ENCODE data around the gene ARMC2. TPM values are rescaled to one million over a fixed set of nuclear protein-coding genes. Genes with fewer than 3 reads are reported as not detected.

ARMC2 gene
- total RNA-seq, 2 donors from 2014 or later: 1.9 to 2.5 TPM

DNA sequence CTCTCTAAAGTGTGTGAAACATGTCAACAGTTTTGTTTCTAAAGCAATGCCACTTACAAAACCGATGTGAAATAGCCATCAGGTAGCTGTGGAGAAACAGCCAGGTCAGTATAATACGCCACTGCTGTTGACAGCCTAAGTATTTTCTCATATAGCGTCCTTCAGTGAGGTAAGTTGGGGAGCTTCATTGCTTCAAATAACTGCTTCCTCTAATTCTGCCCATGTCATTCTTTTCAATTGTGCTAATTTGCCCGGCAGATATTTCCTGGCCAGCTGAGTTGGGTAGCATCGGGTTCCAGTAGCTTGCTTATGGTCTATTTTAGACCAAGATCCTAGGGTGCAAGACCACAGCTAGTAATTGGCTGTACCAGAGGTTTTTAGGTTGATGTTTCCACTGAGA lies 2.1 kb upstream of the ARMC2 start:
- intact Hi-C loops (cut with DNase I): no loop called here
- H3K36me3 ChIP-seq: no peaks in the 10 kb centered on the region
- H3K4me1 ChIP-seq: no peaks in the 10 kb centered on the region
- H3K9me3 ChIP-seq: no peaks in the 10 kb centered on the region
- TF ChIP-seq, protein P1, sequence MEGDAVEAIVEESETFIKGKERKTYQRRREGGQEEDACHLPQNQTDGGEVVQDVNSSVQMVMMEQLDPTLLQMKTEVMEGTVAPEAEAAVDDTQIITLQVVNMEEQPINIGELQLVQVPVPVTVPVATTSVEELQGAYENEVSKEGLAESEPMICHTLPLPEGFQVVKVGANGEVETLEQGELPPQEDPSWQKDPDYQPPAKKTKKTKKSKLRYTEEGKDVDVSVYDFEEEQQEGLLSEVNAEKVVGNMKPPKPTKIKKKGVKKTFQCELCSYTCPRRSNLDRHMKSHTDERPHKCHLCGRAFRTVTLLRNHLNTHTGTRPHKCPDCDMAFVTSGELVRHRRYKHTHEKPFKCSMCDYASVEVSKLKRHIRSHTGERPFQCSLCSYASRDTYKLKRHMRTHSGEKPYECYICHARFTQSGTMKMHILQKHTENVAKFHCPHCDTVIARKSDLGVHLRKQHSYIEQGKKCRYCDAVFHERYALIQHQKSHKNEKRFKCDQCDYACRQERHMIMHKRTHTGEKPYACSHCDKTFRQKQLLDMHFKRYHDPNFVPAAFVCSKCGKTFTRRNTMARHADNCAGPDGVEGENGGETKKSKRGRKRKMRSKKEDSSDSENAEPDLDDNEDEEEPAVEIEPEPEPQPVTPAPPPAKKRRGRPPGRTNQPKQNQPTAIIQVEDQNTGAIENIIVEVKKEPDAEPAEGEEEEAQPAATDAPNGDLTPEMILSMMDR (IDR thresholded peaks at IDR 0.05): no peak
- H3K27me3 ChIP-seq: no peaks in the 10 kb centered on the region
- no peak for DNase-seq
- H3K4me3 ChIP-seq: no peak overlapping the region
- no peak overlapping the region for H3K27ac ChIP-seq
- no peak overlapping the region for H3K9ac ChIP-seq (ENCODE audit: low read depth in 2 of 2, low read length in 2 of 2)

- Histone ChIP-seq H3K27ac (no peak overlapping the region), H3K4me1 (no peaks in the 10 kb centered on the region), H3K9ac (ENCODE audit: low read depth in 2 of 2, low read length in 2 of 2) (no peak overlapping the region), H3K4me3 (no peak overlapping the region), H3K27me3 (no peaks in the 10 kb centered on the region), H3K9me3 (no peaks in the 10 kb centered on the region), H3K36me3 (no peaks in the 10 kb centered on the region)
- intact Hi-C loops (cut with DNase I): no loop called here
- no peak for DNase-seq
- TF ChIP-seq, protein P1 (IDR thresholded peaks at IDR 0.05): no peak
These were observed 1.6 kb upstream of the ARMC2 start for GRCh38 chr6:108846628-108847027.

DNA sequence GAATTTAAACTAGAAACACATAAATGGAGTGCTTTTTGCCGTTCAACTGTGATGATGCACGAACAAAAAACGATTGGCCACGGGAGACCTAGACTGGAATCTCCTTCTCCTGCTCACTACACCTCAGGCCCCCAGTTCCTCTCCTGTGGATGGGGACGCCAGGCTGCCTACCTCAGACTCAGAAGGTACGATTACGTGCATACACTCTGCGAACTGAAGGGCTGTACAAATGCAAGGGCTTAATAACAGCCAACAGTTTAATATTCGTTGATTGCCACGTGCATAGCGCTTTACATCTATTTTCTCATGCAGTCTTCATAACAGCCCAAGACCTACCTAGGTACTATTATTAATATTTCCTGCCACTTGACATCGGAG lies 495 bp upstream of the ARMC2 start:
- Histone ChIP-seq H3K9ac (ENCODE audit: low read depth in 2 of 2, low read length in 2 of 2) (peak overlapping the region in 1 of 2 donors; percentile 77), H3K4me3 (peak overlapping the region; percentile 63), H3K27me3 (no peaks in the 10 kb centered on the region), H3K27ac (peak overlapping the region; percentile 42), H3K9me3 (no peaks in the 10 kb centered on the region), H3K36me3 (no peaks in the 10 kb centered on the region), H3K4me1 (no peaks in the 10 kb centered on the region)
- intact Hi-C loops (cut with DNase I): no loop called here
- TF ChIP-seq, protein P1 (IDR thresholded peaks at IDR 0.05): no peak
- no peak for DNase-seq

DNA sequence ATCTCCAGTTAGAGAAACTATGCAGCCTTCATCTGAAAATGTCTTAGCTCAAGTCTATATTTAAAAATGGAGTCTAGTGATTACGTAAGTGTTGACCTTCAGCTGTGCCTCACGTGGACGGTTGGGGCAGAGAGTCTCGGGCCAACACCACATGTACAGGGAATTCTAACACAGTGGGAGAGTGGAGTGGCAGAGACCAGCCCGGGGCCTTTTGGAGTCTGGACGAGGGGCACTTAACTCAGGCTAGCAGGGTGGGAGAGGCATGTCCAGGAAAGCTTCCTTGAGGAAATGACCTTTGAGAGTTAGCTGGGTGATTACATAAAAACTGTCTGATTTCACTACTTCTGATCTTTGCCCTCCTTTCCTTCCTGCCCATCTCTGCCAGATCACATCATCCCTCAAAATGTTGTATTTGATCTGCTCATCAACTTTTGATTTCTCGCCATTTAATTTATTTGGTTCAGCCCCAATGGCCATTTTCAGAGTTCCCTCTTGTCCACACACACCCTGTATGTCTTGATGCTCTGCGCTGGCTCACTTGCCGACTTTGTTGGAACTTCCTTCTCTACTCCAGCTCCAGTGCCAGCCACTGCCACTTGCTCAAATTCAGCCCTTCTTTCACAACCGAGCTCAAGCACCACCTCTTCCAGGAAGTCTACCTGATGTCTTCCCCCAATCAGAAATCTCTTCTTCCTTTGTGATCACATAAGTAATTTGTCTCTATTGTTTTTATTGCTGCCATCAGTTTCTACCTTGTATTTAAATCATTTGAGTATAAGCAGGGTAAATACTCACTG lies 2.6 kb downstream of the ARMC2 start:
- Histone ChIP-seq H3K27ac (peak overlapping the region; percentile 4), H3K4me3 (no peak overlapping the region), H3K27me3 (no peaks in the 10 kb centered on the region), H3K4me1 (no peaks in the 10 kb centered on the region), H3K9me3 (no peaks in the 10 kb centered on the region), H3K36me3 (no peaks in the 10 kb centered on the region), H3K9ac (ENCODE audit: low read depth in 2 of 2, low read length in 2 of 2) (no peak overlapping the region)
- TF ChIP-seq, protein P1 (IDR thresholded peaks at IDR 0.05): no peak
- no peak for DNase-seq
- intact Hi-C loops (cut with DNase I): no loop called here

- TF ChIP-seq, protein P1 (IDR thresholded peaks at IDR 0.05): no peak
- intact Hi-C loops (cut with DNase I): no loop called here
- H3K4me1 ChIP-seq: no peaks in the 10 kb centered on the region
- DNase-seq: no peak
- H3K9me3 ChIP-seq: no peaks in the 10 kb centered on the region
- H3K27me3 ChIP-seq: no peaks in the 10 kb centered on the region
- H3K4me3 ChIP-seq: no peak overlapping the region
- no peaks in the 10 kb centered on the region for H3K36me3 ChIP-seq
- H3K9ac ChIP-seq (ENCODE audit: low read depth in 2 of 2, low read length in 2 of 2): no peak overlapping the region
- no peak overlapping the region for H3K27ac ChIP-seq
These were observed 3.5 kb downstream of the ARMC2 start for GRCh38 chr6:108851756-108852155.

All from colonic mucosa (tissue), 4 donors.